PC-9 (cell line): ENCODE measurements around the gene PDZD7.

Source experiments
- CTCF ChIP-seq: fragments of 200-600 bp; sonication (generic); conservative IDR thresholded peaks from 2 replicates; pipeline ENCODE4 v1.6.1; 2017; ENCODE audit warnings: mixed run types, antibody characterized with exemption, mild to moderate bottlenecking, moderate library complexity
- EZH2 ChIP-seq: fragments of 200-600 bp; sonication (generic); IDR thresholded peaks from 2 replicates; pipeline ENCODE4 v1.8.0; 2017; ENCODE audit warnings: antibody characterized with exemption, low read depth

GRCh38 chr10:100986623-100986951 lies 44.3 kb downstream of the PDZD7 start:
- TF ChIP-seq CTCF (no peak), EZH2 (no peak)
